GM13976 (cell line): ENCODE data around the gene MBP.

ENCODE experiments used
- DNase-seq: peaks from one replicate; pipeline ENCODE4 v3.0.0; 2012; ENCODE audit warnings: low spot score
- in situ Hi-C: fragments of 300-500 bp; cut with MboI; formaldehyde crosslinking; loops from one replicate; pipeline ENCODE4 v1.12.0; 2022; ENCODE audit warnings: low sequenced_read_pairs, mixed read lengths, inconsistent platforms; ENCODE audit not compliant: unreplicated experiment
- TF ChIP-seq, protein P1 (sequence below): IDR thresholded peaks from 2 replicates; pipeline ENCODE4 v1.5.1; 2012; ENCODE audit warnings: borderline replicate concordance, mild to moderate bottlenecking; ENCODE audit not compliant: insufficient read depth; ENCODE audit errors: extremely low read depth, missing control alignments, control extremely low read depth

MBP gene

DNA sequence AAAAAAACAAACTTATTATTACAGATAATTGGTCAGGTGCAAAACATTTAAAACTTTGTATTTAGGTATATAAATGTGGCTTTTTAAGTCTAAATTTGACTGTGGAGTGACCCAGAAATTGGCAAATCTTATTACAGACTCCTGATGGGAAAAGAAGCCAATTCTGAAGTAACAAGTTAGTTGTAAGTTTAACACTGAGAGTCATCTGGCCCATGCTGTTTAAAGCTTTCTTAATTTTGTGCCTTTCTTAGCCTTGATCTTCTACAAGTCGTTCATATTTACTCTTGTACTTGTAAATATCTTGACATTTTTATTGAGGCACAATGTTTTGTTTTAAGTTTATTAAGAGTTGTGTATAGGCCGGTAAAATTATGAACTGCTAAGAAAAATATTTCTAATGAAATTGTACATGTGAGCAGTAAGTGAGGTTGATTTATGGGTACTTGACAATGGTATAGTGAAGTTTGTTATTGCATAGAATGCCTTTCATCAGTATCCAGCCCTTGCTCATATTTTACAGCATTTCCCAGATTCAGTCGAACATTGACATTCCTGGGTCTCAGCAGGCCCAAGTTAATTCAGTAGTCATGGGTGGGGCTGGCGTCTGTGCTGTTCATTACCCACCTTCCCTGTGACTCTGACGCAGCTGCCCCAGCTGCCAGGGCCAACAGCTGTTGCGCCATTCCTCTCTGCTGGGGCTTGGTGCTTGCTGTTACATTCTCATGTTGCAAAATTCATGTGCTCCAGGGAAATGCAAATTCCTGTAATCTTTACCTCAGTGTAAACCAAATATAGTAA is 188.8 kb downstream of the MBP start:
- in situ Hi-C loops = no loop called here
- DNase-seq = no peak
- TF ChIP-seq, protein P1, sequence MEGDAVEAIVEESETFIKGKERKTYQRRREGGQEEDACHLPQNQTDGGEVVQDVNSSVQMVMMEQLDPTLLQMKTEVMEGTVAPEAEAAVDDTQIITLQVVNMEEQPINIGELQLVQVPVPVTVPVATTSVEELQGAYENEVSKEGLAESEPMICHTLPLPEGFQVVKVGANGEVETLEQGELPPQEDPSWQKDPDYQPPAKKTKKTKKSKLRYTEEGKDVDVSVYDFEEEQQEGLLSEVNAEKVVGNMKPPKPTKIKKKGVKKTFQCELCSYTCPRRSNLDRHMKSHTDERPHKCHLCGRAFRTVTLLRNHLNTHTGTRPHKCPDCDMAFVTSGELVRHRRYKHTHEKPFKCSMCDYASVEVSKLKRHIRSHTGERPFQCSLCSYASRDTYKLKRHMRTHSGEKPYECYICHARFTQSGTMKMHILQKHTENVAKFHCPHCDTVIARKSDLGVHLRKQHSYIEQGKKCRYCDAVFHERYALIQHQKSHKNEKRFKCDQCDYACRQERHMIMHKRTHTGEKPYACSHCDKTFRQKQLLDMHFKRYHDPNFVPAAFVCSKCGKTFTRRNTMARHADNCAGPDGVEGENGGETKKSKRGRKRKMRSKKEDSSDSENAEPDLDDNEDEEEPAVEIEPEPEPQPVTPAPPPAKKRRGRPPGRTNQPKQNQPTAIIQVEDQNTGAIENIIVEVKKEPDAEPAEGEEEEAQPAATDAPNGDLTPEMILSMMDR = no peak

DNA sequence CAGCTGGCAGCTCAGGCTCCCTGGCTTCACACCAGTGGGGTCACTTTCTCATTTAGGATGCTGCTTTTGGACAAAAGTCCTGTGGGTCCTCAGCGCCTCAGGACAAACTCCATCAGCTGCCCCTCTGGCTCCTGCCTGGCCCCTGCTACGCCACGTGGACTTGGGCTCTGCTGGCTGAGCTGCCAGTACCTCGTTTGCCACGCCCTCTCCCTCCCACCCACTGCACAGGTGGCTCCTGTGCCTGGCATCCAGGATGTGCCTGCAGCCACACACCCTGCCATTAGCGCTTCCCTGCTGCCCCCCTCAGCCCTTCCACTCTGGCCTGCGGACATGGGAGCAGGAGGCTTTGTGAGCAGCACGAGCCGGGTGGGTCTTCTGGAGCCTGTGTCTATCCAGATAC is 191.3 kb downstream of the MBP start:
- in situ Hi-C loops = no loop called here
- TF ChIP-seq, protein P1 = no peak

DNA sequence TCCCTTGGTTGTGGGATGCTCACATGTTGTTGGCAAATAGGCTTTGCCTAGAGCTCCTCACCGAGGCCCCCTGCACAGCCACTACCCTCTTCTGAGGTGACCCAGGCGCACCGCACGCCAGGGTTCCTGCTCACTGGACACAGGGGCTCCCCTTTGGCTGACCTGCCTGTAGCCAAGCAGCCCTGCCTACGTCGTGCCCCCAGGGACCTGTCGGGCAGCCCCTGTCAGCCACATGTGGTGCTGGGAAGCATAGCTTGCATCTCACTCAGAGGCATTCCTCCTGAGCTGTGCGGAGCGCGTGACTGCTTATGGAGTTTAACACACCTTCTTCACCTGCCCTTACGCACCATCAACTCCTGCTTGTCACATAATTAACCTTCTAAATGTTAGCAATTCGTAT is 194.0 kb downstream of the MBP start:
- no peak for DNase-seq
- TF ChIP-seq, protein P1 = no peak
- in situ Hi-C loops = no loop called here

More for the DNA sequence above, 191.3 kb downstream of the MBP start:
- DNase-seq = no peak

DNA sequence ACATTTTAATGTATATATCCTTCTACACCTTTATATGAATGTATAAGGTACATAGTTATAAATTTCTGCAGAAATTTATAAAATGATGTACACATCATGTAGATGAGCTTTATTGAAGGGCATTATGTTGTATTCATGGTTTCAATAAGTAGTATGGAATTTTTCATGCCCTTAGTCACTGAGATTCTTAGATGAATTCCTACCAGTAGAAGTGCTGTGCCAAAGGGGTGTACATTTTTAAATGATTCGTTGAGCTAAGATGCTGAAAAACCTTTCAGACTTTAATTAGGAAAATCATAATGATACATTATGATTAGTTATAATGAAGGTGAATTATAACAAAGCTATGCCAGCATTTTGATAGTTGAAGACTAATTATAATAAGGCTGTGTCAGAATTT is 195.0 kb downstream of the MBP start:
- no peak for DNase-seq

DNA sequence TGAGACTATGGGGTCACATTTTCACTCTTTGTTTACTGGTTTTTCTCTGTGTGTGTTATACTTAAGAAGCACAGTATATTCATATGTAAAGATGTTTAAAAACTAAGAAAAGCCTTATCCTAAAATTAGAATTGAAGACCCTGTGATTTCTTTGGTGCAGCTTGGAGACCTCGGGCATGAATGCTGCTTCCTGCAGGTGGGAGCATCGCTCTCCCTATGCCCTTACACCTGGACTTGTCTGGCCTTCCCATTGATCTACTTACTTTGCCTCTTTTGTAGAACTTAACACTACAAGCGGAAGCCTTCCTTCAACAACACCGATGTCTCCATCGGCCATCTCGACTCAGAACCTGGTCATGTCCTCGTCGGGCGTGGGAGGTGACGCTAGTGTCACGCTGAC is 195.7 kb downstream of the MBP start:
- no peak for DNase-seq
- in situ Hi-C loops = no loop called here
- TF ChIP-seq, protein P1 = no peak

More for the DNA sequence above, 195.0 kb downstream of the MBP start:
- TF ChIP-seq, protein P1 = no peak
- in situ Hi-C loops = no loop called here

DNA sequence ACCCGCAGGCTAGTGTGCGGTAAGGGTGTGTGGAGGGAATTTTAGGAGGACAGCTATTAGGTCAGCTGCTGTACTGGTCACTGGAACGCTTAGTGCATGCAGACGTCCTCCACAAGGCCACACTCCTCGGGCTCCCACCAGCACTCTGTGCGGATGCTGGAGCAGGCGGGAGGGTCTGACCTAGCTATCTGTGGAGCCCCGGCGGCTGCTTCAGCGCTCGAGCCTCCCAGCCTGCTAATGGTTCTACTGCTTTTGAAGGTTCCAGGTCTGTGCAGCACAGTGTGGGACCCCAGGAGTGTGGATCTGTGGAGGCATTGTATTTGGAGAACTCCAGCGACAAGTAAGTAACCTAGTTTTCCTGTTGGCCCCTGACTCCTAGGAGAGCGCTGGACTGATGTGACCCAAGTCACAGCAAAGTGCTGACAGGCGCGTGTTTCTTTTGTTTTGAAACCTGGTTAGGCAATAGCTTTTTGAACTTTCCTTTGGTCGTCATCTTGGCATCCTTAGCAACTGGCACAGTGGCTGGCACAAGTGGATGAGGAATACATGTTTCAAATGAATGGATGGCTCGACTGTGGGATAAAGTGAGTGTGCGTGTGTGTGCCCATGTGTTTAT is 196.8 kb downstream of the MBP start:
- TF ChIP-seq, protein P1 = no peak
- no peak for DNase-seq
- in situ Hi-C loops = no loop called here
